Measurements from ENCODE around the gene ASF1A. TPM values are rescaled to one million over a fixed set of nuclear protein-coding genes. Genes with fewer than 3 reads are reported as not detected.

The ASF1A gene
- total RNA-seq: 10.8 and 14.2 TPM in 2 replicates

GRCh38 chr6:118893807-118894424, at the start of gene ASF1A:
TSS of gene ASF1A (plus strand) at chr6:118894152. CDS start at chr6:118894414, 262 bp downstream.

DNA sequence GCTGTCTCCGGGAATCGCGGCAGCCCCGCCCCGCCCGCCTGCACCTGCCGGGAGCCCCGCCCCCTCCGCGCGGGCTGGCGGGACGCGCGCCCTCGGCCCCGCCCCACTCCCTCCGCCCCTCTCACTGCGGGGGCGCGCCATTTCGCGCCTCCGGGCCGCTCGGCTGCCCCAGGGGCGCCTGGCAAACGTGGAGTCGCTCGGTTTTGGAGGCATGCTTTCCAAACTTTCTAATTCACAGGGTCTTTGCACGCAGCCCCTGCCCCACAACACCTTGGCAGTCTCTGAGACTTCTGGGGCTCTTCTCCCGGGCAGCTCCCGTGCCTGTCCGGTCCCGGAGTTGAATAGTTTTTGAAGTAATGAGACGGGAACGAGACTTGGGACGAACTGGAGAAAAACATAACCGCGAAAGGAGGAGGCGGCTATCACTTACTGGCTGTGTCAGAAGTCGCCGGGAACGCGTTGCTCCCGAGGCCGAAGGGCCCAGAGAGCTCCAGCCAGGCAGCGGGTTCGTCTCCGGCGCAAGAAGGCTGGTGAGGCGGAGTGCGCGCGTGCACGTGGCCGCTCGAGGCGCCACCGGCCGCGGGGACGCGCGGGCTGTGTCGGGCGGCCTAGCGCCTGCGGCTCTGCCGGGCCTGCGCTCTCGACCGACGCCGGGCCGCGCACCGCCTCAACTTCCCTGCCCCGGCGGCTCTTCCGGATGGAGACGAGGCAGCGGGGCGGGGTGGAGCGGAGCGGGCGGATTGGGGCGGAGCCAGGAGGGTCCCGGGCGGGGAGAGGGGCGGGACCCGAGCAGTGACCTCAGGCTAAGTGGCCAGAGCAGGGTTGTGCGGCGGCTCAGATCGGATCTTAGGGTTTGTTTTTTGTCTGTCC, 40.7 kb downstream of the ASF1A start, which contains the start of gene MCM9:
TSS of gene MCM9 (minus strand) at position 699 of the 870 bp plus-strand sequence. CDS start 3,436 bp downstream, outside the sequence.

Other genes starting within 250 kb of the ASF1A start
- 23.5 and 44.3 TPM in 2 replicates for gene CEP85L, start 242.6 kb upstream of the ASF1A start, total RNA-seq
- 5.2 and 7.1 TPM in 2 replicates for gene MCM9, start 41.0 kb downstream of the ASF1A start, total RNA-seq
- under 0.01 and 0.16 TPM in 2 replicates for gene FAM184A, start 184.5 kb downstream of the ASF1A start, total RNA-seq